HS-5 (cell line): ENCODE data around the gene TRDMT1.

ENCODE experiments used
- DNase-seq: peaks from one replicate; pipeline ENCODE4 v3.0.0-alpha.2; 2012; ENCODE audit warnings: low read depth

Gene TRDMT1

GRCh38 chr10:17209881-17210280, 8.4 kb upstream of the TRDMT1 start:
- no peak for DNase-seq

- DNase-seq: no peak
These were observed 7.8 kb upstream of the TRDMT1 start for GRCh38 chr10:17209302-17209701.

- no peak for DNase-seq
These were observed 7.0 kb upstream of the TRDMT1 start for GRCh38 chr10:17208476-17208875.

GRCh38 chr10:17206210-17206709, 4.8 kb upstream of the TRDMT1 start:
- no peak for DNase-seq

- DNase-seq: no peak
These were observed 1.9 kb upstream of the TRDMT1 start for GRCh38 chr10:17203416-17203815.

GRCh38 chr10:17202999-17203398, 1.5 kb upstream of the TRDMT1 start:
- no peak for DNase-seq

- no peak for DNase-seq
These were observed 1.0 kb upstream of the TRDMT1 start for GRCh38 chr10:17202506-17202905.

GRCh38 chr10:17201794-17202116, 283 bp upstream of the TRDMT1 start:
- no peak for DNase-seq

GRCh38 chr10:17200001-17200911, 1.2 kb downstream of the TRDMT1 start:
- DNase-seq: no peak

- no peak for DNase-seq
These were observed 2.1 kb downstream of the TRDMT1 start for GRCh38 chr10:17199351-17199804.

GRCh38 chr10:17196573-17196972, 4.9 kb downstream of the TRDMT1 start:
- no peak for DNase-seq

GRCh38 chr10:17196045-17196444, 5.4 kb downstream of the TRDMT1 start:
- DNase-seq: no peak

- DNase-seq: no peak
These were observed 6.4 kb downstream of the TRDMT1 start for GRCh38 chr10:17195083-17195482.

- no peak for DNase-seq
These were observed 10.9 kb downstream of the TRDMT1 start for GRCh38 chr10:17190602-17191001.

GRCh38 chr10:17188644-17189172, 12.8 kb downstream of the TRDMT1 start:
- DNase-seq: no peak

- DNase-seq: no peak
These were observed 15.6 kb downstream of the TRDMT1 start for GRCh38 chr10:17185873-17186272.

GRCh38 chr10:17183110-17183509, 18.4 kb downstream of the TRDMT1 start:
- DNase-seq: no peak

GRCh38 chr10:17181751-17182150, 19.7 kb downstream of the TRDMT1 start:
- no peak for DNase-seq

GRCh38 chr10:17181110-17181509, 20.4 kb downstream of the TRDMT1 start:
- no peak for DNase-seq

GRCh38 chr10:17179002-17179401, 22.5 kb downstream of the TRDMT1 start:
- DNase-seq: no peak

- no peak for DNase-seq
These were observed 23.5 kb downstream of the TRDMT1 start for GRCh38 chr10:17178006-17178405.

- DNase-seq: no peak
These were observed 24.5 kb downstream of the TRDMT1 start for GRCh38 chr10:17177014-17177413.

GRCh38 chr10:17176091-17176490, 25.4 kb downstream of the TRDMT1 start:
- no peak for DNase-seq

GRCh38 chr10:17175551-17175950, 25.9 kb downstream of the TRDMT1 start:
- no peak for DNase-seq
